ENCODE results near the gene BMP7.

BMP7 gene

GRCh38 chr20:57212534-57213276 lies 53.7 kb downstream of the BMP7 start (continued):
- TF ChIP-seq CTCF (tag by site-specific recombination; IDR thresholded peaks at IDR 0.05) (no peak), ZBTB1 (tag by site-specific recombination; IDR thresholded peaks at IDR 0.05) (no peak), TCF7L2 (IDR thresholded peaks at IDR 0.05; ENCODE audit: borderline replicate concordance, low read depth, low read length) (no peak), ZNF561 (tag by site-specific recombination; IDR thresholded peaks at IDR 0.05; ENCODE audit: borderline replicate concordance) (no peak), ZNF692 (tag by site-specific recombination; IDR thresholded peaks at IDR 0.05) (peak; percentile 75), ZNF600 (tag by site-specific recombination; IDR thresholded peaks at IDR 0.05) (peak; percentile 81), ZBTB48 (tag by site-specific recombination; IDR thresholded peaks at IDR 0.05) (no peak), ZIC2 (tag by site-specific recombination; IDR thresholded peaks at IDR 0.05) (peak; percentile 99), IKZF3 (tag by site-specific recombination; IDR thresholded peaks at IDR 0.05) (peak; percentile 51; the same call in 1 of the 2 replicates), ZNF10 (tag by site-specific recombination; IDR thresholded peaks at IDR 0.05) (no peak), ZNF366 (tag by site-specific recombination; conservative IDR thresholded peaks at IDR 0.05) (peak; percentile 49), ZBTB6 (tag by site-specific recombination; IDR thresholded peaks at IDR 0.05) (no peak), ZNF514 (tag by site-specific recombination; IDR thresholded peaks at IDR 0.05) (no peak), ZNF830 (tag by site-specific recombination; IDR thresholded peaks at IDR 0.05; ENCODE audit: low read depth) (no peak), ZNF423 (tag by site-specific recombination; IDR thresholded peaks at IDR 0.05) (0 out of 2 replicates have a peak, but pooled peaks have one; percentile 43), ZNF211 (tag by site-specific recombination; IDR thresholded peaks at IDR 0.05; ENCODE audit: low read depth) (no peak), ZEB2 (tag by site-specific recombination; IDR thresholded peaks at IDR 0.05) (peak; percentile 67; the same call in 1 of the 2 replicates), KLF1 (tag by site-specific recombination; IDR thresholded peaks at IDR 0.05) (no peak), PBX3 (CRISPR knock-in tag; IDR thresholded peaks at IDR 0.05) (no peak), EGR2 (tag by site-specific recombination; IDR thresholded peaks at IDR 0.05; ENCODE audit: low read depth) (peak; percentile 51; the same call in 1 of the 2 replicates), PRDM6 (tag by site-specific recombination; IDR thresholded peaks at IDR 0.05) (no peak), ZNF354C (tag by site-specific recombination; IDR thresholded peaks at IDR 0.05; ENCODE audit: borderline replicate concordance, low read depth) (no peak), ZNF629 (tag by site-specific recombination; IDR thresholded peaks at IDR 0.05) (peak; percentile 91), ZNF202 (tag by site-specific recombination; IDR thresholded peaks at IDR 0.05; ENCODE audit: borderline replicate concordance) (no peak), INSM2 (tag by site-specific recombination; IDR thresholded peaks at IDR 0.05) (no peak), ZNF560 (tag by site-specific recombination; IDR thresholded peaks at IDR 0.05; ENCODE audit: borderline replicate concordance) (no peak), ZNF449 (tag by site-specific recombination; IDR thresholded peaks at IDR 0.05) (0 out of 2 replicates have a peak, but pooled peaks have one; percentile 43), ZFHX2 (tag by site-specific recombination; conservative IDR thresholded peaks at IDR 0.05) (peak; percentile 50)
